HG02571 (cell line): ENCODE measurements around the gene EIF5A.

Source experiments
- ATAC-seq: cut with Tn5 transposase; IDR thresholded peaks from one replicate; pipeline ENCODE4 v1.9.1; 2021; ENCODE audit warnings: mild to moderate bottlenecking, moderate library complexity; ENCODE audit not compliant: unreplicated experiment

The EIF5A gene

DNA sequence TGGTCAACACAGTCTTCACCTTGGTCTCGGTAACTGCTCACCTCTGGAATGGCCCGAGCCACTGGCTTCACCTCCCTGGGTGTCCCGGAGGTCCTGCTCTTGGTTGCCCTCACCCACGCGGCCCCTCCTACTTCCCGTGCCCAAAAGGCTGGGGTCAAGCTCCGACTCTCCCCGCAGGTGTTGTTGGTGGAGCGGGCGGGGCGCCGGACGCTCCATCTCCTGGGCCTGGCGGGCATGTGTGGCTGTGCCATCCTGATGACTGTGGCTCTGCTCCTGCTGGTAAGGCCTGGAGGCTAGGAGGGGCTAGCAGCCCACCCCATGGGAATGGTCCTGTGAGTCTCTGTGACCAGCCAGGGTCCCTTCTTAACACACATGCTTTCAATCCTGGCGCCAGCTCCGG is 22.5 kb upstream of the EIF5A start:
- ATAC-seq = no peak

DNA sequence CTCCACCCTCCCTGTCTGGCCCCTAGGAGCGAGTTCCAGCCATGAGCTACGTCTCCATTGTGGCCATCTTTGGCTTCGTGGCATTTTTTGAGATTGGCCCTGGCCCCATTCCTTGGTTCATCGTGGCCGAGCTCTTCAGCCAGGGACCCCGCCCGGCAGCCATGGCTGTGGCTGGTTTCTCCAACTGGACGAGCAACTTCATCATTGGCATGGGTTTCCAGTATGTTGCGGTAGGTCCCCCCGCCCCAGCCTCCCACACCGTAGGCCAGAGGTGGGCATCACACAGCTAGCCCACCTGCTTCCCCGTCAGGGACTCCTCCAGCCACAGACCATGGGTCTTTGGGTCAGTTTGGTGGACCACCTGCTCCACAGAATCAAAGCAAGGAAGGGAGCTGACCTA is 21.7 kb upstream of the EIF5A start:
- no peak for ATAC-seq

DNA sequence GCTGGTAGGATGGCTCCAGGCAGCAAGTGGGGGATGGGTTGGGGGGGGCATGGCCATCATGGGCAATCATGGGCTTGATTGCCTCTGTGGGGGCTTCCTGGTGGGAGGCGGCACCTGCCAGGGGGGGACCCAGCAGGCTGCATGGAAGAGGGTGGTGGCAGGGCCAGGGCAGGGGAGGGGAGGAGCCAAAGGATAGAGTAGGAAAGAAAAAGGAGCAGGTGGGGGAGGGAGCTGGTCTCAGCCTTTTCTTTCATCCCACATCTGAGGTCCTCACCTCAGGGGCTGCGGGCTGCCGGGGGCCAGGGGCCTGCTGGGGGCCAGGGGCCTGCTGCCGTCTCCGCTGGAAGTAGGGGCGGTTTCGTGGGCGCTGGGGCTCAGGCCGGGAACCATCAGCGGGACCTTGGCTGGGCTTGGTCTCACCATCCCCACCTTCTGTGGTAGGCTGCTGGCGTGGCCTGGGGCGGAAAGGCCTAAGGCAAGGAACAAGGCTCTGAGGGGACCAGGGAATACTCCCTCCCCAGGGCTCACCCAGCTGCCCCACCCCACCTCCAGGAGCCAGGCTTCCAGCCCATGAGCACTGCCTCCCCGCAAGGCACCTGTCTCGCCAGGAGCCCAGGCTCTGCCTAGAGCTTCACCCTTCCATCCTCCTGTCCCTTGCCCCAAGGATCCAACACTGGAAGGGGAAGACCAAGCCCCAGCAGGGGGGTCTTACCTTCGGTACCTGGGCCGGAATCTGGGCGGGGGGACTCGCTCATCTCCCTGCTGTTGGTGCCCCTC is 18.0 kb upstream of the EIF5A start:
- no peak for ATAC-seq

DNA sequence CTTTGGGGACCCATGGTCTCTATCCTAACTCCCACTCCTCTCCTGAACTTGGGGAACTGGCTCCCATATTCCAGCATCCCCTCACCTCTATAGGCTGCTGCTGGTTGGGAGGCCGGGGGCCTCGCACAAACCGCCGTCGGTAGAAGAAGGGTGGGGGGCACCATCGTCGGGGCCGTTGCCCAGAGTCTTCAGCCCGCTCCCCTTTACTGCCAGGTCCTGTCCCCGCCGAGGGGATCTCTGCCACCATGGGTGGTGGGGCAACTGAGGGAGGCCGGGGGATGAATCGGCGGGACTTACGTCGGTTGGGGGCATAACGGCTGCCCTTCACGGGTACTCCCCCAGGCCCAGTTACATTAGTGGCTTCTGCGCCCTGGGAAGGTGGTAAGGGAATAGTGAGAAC is 17.3 kb upstream of the EIF5A start:
- ATAC-seq = no peak

DNA sequence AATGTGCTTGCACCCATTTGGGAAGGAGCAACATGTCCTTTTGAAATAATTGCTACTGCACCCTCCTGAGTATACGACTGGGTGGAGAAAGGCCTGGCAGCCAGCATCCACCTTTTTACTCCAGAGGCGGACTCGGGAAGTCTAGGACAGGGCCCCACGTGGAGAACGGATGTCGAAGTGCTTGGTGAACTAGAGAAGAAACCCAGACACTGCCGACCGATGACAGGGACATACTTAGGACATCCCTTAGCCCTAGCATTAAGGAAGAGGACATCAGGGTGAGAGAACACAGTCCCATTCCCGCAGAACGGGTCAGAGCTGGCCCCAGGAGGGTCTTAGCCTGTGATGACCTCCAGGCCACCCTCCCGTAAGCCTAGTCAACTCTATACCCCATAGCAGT is 16.7 kb upstream of the EIF5A start:
- ATAC-seq = no peak

DNA sequence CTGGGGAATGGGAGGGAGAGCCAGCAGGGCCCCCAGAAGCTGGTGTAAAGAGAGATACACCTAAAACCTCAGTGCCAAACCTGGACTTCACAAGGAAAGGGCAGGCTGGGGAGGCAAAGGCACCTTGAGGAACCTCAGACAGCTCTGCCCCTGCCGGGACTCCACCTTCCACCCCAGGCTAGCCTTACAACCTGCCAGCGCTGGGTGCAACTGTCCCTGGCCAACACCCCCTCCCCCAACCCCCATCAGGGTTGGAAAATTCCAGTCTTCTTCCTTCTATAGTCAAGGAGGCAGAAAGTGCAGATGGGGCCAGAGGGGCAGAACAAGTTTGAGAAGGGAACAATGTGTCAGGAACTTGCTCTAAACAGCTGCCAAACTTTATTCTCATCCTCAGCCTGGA is 15.2 kb upstream of the EIF5A start:
- no peak for ATAC-seq

DNA sequence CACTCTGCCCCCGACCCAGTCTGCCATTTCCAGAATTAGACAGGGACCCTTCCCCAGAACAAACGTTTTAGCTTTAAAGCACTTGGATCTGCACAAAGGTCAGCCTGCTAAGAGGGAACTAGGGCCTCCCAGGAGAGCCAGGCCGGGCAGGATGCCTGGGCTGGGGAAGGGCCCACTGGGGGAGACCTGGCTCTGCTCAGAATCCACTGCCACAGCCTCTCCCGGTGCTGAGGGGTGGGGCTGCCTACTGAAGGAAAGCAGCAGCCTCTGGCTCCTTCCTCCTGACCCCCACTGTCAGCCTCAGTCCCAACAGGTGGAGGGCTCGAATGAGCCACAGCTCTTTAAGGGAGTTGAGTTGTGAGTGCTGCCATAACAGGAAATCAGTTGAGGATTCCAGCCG is 14.7 kb upstream of the EIF5A start:
- no peak for ATAC-seq

DNA sequence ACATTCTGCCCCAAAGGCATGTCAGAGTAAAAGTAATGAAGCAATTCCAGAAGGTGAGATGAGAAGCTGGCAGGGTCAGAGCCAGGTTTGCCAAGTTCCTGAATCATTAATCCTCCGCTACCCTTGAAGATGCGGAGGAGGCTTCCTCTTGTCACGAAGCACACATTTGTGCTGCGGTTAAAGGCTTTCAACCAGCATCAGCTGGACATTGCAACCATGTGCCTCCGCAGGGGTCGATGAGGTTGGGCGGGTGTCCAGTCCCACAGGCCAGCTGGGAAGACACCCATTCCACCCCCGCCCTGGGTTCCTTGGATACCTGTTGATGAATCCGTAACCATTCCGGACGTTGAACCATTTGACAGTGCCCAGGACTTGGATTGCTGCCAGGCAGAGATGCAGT is 14.3 kb upstream of the EIF5A start:
- no peak for ATAC-seq

DNA sequence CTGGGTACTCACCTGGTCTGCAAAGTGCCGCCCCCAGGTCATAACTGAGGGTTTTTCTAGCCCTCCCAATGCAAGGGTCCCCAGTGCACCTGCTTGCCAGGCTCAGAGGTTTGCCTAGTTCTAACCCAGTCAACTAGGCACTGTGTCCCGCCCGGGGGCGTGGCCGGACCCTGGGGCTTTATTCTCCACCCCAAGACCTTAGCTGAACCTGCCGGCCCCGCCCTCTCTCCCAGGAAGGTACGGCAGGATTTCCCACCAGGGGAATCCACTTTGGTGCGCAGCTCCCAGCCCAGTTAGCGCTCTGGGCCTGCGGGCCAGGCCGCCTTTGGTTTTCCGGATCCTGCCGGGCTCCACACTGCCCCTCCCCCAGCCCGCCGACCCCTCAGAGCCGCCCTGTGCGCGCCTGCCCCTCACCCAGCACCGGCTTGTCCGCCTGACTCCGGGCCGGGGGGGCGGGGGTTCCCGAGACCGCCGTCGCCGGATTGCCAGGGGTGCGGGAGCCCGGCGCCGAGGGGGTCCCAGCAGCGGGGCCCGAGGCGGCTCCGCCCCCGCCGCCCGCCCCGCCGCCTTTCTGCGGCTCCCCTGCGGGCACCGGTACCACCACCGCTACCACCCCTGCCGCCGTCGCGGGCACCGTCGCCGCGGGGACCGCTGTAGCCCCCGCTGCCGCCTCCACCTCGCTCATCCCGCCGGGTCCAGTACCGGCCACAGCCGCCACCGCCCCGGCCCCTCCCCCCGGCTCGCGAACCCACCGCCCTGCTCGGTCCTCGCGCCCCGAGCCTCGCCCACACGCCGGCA is 13.4 kb upstream of the EIF5A start:
- no peak for ATAC-seq

DNA sequence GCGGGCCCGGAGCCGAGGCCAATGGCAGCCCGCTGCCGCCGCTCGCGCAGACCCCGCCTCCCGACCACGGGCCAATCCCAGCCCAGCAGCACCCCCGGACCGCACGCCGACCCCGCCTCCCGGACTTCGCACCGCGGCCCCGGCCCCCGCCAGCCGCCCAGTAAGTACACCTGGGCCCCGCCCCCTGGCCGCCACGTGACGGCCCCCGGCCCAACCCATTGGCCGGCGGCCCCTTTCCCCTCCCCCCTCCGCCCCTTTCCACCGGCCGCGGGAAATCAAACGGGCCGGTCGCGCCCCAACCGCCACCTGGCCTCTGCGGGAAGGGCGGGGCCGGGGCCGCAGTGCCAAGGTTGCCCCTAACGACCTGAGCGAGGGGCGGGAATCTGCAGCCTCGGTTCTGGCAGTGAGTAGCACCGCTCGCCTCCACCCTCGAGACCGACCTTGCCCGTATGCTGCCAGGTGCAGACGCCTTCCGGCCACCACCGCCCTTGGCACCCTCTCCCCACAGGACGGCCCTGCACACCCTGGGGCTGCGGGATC is 12.7 kb upstream of the EIF5A start, which contains the start of gene YBX2:
YBX2 (minus strand) TSS at position 26 of the 540 bp plus-strand sequence. CDS start 139 bp downstream, outside the sequence.
- ATAC-seq = no peak

DNA sequence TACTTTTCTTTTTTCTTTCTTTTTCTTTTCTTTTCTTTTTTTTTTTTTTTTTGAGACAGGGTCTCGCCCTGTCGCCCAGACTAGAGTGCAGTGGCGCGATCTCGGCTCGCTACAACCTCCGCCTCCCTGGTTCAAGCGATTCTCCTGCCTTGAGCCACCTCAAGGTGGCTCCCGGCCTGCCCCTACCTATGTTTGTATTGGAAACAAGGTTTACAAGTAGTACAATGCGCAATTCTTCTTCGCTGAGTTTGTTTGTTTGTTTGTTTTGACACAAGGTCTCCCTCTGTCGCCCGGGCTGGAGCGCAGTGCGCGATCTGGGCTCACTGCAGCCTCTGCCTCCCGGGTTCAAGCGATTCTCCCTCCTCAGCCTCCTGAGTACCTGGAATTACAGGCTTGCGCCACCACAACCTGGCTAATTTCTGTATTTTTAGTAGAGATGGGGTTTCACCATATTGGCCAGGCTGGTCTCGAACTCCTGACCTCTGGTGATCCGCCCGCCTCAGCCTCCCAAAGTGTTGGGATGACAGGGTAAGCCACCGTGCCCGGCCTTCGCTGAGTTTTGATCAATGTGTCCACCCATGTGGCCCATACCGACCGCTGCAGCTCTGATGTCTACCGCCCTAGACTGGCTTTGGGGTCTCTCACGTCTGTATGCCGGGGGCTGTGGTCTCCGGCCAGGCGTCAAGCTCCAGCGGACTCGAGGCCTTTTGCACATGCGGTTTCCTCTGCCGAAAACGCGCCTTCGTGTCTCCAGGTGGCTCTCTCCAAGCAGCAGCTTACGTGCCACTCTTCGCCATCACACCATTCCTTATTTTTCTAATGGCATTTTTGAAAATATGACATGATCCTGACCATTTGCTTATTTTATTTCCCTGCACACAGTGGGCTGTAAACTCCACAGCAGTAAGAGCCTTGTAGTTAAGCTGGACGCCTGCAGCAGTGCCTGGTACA is 11.9 kb upstream of the EIF5A start:
- ATAC-seq = no peak

DNA sequence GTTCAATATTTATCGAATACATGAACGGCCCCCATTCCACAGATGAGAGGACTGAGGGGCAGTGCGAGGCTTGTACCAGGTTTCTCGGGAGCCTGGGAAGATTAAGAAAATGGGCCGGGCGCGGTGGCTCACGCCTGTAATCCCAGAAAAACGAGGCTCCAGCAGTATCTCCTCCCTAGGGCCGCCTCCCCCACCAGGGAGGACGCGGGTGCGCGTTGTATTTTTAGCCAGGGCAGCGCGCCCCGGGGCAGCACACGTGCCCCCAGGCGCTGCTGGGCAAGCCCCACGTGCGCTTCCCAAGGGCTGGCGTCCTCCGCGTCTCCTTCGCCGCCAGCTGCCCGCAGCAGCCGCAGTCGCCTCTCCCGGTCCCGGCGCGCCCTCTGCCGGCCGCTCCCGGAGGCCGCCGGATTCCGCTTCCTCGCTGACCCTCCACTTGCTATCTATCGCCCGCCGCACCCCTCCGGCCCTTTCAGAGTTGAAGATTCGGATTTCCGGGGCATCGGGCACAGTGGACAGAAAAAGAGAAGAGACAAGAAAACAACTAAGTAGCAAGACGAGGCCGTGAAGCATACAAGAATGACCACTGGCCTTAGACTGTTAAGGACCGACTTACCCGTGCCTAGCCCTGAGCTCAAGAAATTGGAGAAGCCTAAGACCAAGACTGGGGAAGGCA is 11.1 kb upstream of the EIF5A start:
- ATAC-seq = no peak

DNA sequence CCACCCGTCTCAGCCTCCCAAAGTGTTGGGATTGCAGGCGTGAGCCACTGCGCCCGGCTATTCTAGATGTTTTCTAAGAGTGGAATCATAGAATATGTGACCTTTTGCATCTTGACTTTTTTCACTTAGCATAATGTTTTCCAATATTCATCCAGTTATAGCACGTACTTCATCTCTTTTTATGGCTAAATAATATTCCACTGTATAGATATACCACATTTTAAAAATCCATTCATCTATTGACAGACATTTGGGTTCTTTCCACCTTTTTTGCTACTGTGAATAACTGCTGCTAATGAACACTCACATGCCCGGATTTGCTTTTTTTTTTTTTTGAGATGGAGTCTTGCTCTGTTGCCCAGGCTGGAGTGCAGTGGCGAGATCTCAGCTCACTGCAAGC is 3.2 kb upstream of the EIF5A start:
- no peak for ATAC-seq

DNA sequence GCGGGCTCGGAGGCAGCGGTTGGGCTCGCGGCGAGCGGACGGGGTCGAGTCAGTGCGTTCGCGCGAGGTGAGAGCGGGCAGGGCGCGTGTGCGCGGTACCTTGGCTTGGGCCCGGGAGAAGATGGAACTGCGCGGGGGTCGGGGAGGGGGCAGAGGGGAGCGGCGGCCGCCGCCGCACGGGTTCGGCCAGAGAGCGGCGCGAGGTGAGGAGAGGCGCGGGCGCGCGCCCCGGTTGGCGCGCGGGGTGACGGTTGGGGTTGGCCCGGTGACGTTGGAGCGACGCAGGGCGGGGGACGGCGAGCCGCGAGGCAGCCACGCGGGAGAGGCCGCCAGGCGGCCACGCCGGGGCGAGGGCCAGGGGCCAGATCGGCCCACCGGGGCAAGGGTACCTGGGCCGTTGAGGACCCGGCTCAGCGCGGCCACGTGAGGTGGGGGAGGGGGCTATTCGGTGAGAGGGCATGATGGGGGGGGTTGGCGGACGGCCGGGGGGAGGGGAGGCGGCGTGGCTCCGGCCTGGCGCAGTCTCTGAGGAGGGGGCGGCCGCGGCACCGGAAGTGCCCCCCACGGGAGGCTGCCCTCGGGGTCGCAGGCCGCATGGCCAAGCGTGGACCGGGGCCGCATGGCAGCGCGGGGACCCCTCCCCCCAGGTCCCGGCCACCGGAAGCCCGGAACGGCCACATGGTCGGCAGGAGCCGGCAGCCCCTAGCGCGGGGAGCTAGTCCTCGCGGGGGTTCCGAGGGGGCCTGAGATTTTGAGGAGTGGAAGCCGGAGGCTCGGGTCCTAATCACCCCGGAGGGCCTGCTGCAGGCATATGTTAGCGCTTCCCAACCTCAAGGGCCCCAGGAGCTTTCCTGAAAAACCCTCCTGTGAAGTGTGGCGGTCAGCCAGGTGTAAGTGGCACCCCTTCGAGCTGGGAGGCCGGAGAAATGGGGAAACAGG is 527 bp downstream of the EIF5A start:
- no peak for ATAC-seq

DNA sequence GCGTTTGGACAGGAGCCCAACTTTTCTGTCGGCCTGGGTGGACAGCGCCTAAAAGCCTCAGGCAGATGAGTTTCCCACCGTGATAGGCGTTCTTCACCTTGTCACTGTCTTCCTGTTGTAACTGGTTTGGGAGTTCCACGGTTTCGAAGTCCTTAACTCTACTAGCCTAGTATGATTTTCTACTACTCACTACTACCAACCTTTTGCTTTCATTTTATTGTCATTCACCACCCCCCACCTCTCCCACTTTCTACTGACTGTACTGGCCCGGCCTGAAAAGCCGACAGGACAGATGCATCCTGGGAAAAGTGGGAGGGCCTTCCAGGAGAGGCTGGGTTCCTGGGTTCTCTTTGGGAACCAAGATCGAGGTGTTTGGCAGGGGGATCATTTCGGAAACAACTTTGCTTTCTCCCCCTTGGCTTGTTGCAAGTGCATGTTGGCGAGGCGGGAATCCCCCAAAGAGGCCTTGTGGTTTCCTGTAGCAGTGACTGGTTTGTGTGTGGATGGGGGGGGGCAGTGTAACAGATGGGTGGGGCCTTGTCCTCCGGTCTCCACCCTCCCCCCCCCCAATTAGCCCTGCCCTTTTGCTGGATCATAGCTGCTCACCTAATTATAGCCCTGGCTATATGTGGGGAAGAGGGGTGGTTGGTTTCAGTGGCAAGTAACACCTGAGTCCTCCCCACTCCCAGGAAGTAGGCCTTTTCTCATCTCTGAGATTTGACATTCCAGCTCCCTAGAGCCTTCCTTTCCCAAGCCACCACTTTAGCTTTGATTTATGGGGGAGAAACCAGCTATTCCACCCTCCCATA is 1.4 kb downstream of the EIF5A start:
- ATAC-seq = no peak

DNA sequence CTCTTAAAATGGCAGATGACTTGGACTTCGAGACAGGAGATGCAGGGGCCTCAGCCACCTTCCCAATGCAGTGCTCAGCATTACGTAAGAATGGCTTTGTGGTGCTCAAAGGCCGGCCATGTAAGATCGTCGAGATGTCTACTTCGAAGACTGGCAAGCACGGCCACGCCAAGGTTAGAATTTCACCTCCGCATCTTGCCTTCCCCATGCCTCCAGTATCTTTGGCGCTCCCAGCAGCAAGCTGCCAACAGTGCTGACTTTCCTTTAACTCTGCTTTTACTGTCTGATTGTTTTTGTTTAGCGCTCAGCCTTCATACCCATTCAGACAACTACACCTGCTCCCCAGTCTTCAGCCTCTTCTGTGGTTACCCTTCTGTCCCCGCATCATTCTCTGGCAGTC is 2.2 kb downstream of the EIF5A start:
- no peak for ATAC-seq

DNA sequence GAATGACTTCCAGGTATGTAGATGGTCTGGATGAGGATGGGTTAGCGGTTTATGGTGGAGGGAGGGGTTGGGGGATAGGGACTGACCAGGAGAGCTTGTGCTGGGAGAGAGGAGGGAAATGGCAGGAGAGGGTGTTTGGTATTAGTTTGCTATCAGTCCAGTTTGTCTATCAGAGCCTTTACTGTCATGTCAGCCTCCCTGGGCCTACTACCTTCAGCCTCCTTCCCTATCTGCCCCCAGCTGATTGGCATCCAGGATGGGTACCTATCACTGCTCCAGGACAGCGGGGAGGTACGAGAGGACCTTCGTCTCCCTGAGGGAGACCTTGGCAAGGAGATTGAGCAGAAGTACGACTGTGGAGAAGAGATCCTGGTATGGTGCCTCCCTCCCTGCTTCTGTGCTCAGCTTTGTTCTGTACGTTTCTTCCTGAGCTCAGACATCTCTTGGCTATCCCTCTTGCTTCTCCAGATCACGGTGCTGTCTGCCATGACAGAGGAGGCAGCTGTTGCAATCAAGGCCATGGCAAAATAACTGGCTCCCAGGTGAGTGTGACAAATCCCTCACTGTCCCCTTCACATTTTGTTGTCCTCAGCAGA is 3.8 kb downstream of the EIF5A start:
- no peak for ATAC-seq
